Ureter (tissue), 1 donor: ENCODE data around the gene S100A5. TPM values are rescaled to one million over a fixed set of nuclear protein-coding genes. Genes with fewer than 3 reads are reported as not detected.
A peak's percentile ranks its signal among the peaks of the same experiment; 100 is the strongest.
"Not testable (repeated sequence)": the region's sequence is repeated elsewhere in the genome, so short reads cannot be mapped to it uniquely, and the experiment has no call there.

Experiments
- DNase-seq: peaks from one replicate; pipeline ENCODE4 v3.0.0-alpha.2; 2020; ENCODE audit warnings: low spot score
- total RNA-seq: library from RNA; stranded (reverse); gene quantifications from one replicate; pipeline ENCODE4 v1.2.4, GENCODE V29; 2023
- donor health status: DM: yes; HTN: yes; CAD: no.

Gene S100A5
- total RNA-seq = 0.86 TPM

GRCh38 chr1:153540394-153541361 is at the start of gene S100A5:
Gene S100A5, minus strand, starts transcription at chr1:153540934. Its CDS starts 743 bp downstream, at chr1:153540191.
- DNase-seq = no peak

GRCh38 chr1:153588482-153588881 is 47.7 kb upstream of the S100A5 start:
- DNase-seq = no peak

- DNase-seq = not testable (repeated sequence)
Observed at GRCh38 chr1:153588033-153588432, 47.3 kb upstream of the S100A5 start.

- no peak for DNase-seq
Observed at GRCh38 chr1:153587314-153587713, 46.6 kb upstream of the S100A5 start.

GRCh38 chr1:153586347-153586746 is 45.6 kb upstream of the S100A5 start:
- DNase-seq = no peak

- DNase-seq = no peak
Observed at GRCh38 chr1:153585006-153585405, 44.3 kb upstream of the S100A5 start.

GRCh38 chr1:153583976-153584375 is 43.2 kb upstream of the S100A5 start:
- no peak for DNase-seq

GRCh38 chr1:153583514-153583913 is 42.8 kb upstream of the S100A5 start:
- DNase-seq = not testable (repeated sequence)

- not testable (repeated sequence) for DNase-seq
Observed at GRCh38 chr1:153582836-153583235, 42.1 kb upstream of the S100A5 start.

- no peak for DNase-seq
Observed at GRCh38 chr1:153578936-153579335, 38.2 kb upstream of the S100A5 start.

- DNase-seq = no peak
Observed at GRCh38 chr1:153578490-153578889, 37.8 kb upstream of the S100A5 start.

- no peak for DNase-seq
Observed at GRCh38 chr1:153577624-153578051, 36.9 kb upstream of the S100A5 start.

- no peak for DNase-seq
Observed at GRCh38 chr1:153577138-153577537, 36.4 kb upstream of the S100A5 start.

GRCh38 chr1:153575497-153575896 is 34.8 kb upstream of the S100A5 start:
- DNase-seq = not testable (repeated sequence)

- DNase-seq = not testable (repeated sequence)
Observed at GRCh38 chr1:153575081-153575491, 34.4 kb upstream of the S100A5 start.

GRCh38 chr1:153573351-153573750 is 32.6 kb upstream of the S100A5 start:
- DNase-seq = no peak

- DNase-seq = peak; percentile 85
Observed at GRCh38 chr1:153572569-153573015, 31.9 kb upstream of the S100A5 start.

GRCh38 chr1:153571706-153572105 is 31.0 kb upstream of the S100A5 start:
- DNase-seq = no peak

GRCh38 chr1:153570874-153571273 is 30.1 kb upstream of the S100A5 start:
- DNase-seq = no peak

GRCh38 chr1:153569465-153569864 is 28.7 kb upstream of the S100A5 start:
- no peak for DNase-seq

- DNase-seq = peak; percentile 93
Observed at GRCh38 chr1:153568367-153569099, 27.8 kb upstream of the S100A5 start.

- DNase-seq = no peak
Observed at GRCh38 chr1:153567621-153568366, 27.1 kb upstream of the S100A5 start.
